G401 (cell line): ENCODE measurements around the gene PLEKHB2. TPM values are rescaled to one million over a fixed set of nuclear protein-coding genes. Genes with fewer than 3 reads are reported as not detected.
"Not testable (repeated sequence)": the region's sequence is repeated elsewhere in the genome, so short reads cannot be mapped to it uniquely, and the experiment has no call there.

Source experiments
- DNase-seq: peaks from one replicate; pipeline ENCODE4 v3.0.0-alpha.2; 2015; ENCODE audit warnings: low spot score
- in situ Hi-C: cut with HindIII; loops from 2 replicates; pipeline ENCODE4 v1.10.0; 2016; ENCODE audit warnings: low sequenced_read_pairs, mixed read lengths
- total RNA-seq: library from RNA; depleted of rRNA; stranded (reverse); fragments of >200 nt; shearing (Covaris generic); gene quantifications from 2 replicates; pipeline ENCODE4 v1.2.3, GENCODE V29; 2014; rRNA removed

Gene PLEKHB2
- 84.1 and 96.6 TPM in 2 replicates for total RNA-seq

- in situ Hi-C loops, result no loop called here
- no peak for DNase-seq
Measured at GRCh38 chr2:131105156-131105949, at the start of gene PLEKHB2. PLEKHB2 (plus strand) TSS chr2:131105336; CDS start chr2:131120942, 15,606 bp downstream.

GRCh38 chr2:131056204-131056931 lies 48.8 kb upstream of the PLEKHB2 start:
- peak; percentile 50 for DNase-seq
- in situ Hi-C loops, result no loop called here

- no peak for DNase-seq
- in situ Hi-C loops, result no loop called here
Measured at GRCh38 chr2:131056932-131057287, 48.2 kb upstream of the PLEKHB2 start.

GRCh38 chr2:131058214-131058843 lies 46.8 kb upstream of the PLEKHB2 start:
- DNase-seq, result no peak
- in situ Hi-C loops, result no loop called here

GRCh38 chr2:131058920-131059319 lies 46.2 kb upstream of the PLEKHB2 start:
- DNase-seq, result no peak
- in situ Hi-C loops, result no loop called here

GRCh38 chr2:131063501-131064283 lies 41.4 kb upstream of the PLEKHB2 start:
- DNase-seq, result peak; percentile 37
- in situ Hi-C loops, result no loop called here

GRCh38 chr2:131064589-131065512 lies 40.3 kb upstream of the PLEKHB2 start:
- in situ Hi-C loops, result no loop called here
- no peak for DNase-seq

- DNase-seq, result no peak
- in situ Hi-C loops, result no loop called here
Measured at GRCh38 chr2:131067465-131068125, 37.5 kb upstream of the PLEKHB2 start.

GRCh38 chr2:131068172-131068571 lies 37.0 kb upstream of the PLEKHB2 start:
- in situ Hi-C loops, DNase-seq: not testable (repeated sequence)

- DNase-seq, in situ Hi-C loops: not testable (repeated sequence)
Measured at GRCh38 chr2:131075578-131075977, 29.6 kb upstream of the PLEKHB2 start.

- in situ Hi-C loops, result no loop called here
- DNase-seq, result no peak
Measured at GRCh38 chr2:131076707-131077106, 28.4 kb upstream of the PLEKHB2 start.

- in situ Hi-C loops, result no loop called here
Measured at GRCh38 chr2:131077182-131077846, 27.8 kb upstream of the PLEKHB2 start.

GRCh38 chr2:131077966-131078365 lies 27.2 kb upstream of the PLEKHB2 start:
- in situ Hi-C loops, result no loop called here
- DNase-seq, result no peak

More at GRCh38 chr2:131077182-131077846, 27.8 kb upstream of the PLEKHB2 start:
- no peak for DNase-seq

- in situ Hi-C loops, DNase-seq: not testable (repeated sequence)
Measured at GRCh38 chr2:131079931-131080330, 25.2 kb upstream of the PLEKHB2 start.

GRCh38 chr2:131081190-131081589 lies 23.9 kb upstream of the PLEKHB2 start:
- in situ Hi-C loops, result no loop called here

GRCh38 chr2:131085646-131086045 lies 19.5 kb upstream of the PLEKHB2 start:
- no peak for DNase-seq
- in situ Hi-C loops, result no loop called here

More at GRCh38 chr2:131081190-131081589, 23.9 kb upstream of the PLEKHB2 start:
- DNase-seq, result no peak

GRCh38 chr2:131092458-131093005 lies 12.6 kb upstream of the PLEKHB2 start:
- in situ Hi-C loops, result no loop called here
- no peak for DNase-seq
